Forelimb muscle (tissue), 1 donor: ENCODE results near the gene AQP3. TPM values are rescaled to one million over a fixed set of nuclear protein-coding genes. Genes with fewer than 3 reads are reported as not detected.
"Not testable (repeated sequence)": the region's sequence is repeated elsewhere in the genome, so short reads cannot be mapped to it uniquely, and the experiment has no call there.

Experiments used
- DNase-seq: peaks from one replicate; pipeline ENCODE4 v3.0.0-alpha.2; 2013; ENCODE audit warnings: low read depth
- polyA plus RNA-seq: library from polyadenylated mRNA; unstranded; fragments of 120-200 nt; gene quantifications from one replicate; pipeline ENCODE4 v1.2.1, GENCODE V29; 2013; ENCODE audit not compliant: insufficient read length

AQP3 gene
- polyA plus RNA-seq, 1 donor = 5.3 TPM

DNA sequence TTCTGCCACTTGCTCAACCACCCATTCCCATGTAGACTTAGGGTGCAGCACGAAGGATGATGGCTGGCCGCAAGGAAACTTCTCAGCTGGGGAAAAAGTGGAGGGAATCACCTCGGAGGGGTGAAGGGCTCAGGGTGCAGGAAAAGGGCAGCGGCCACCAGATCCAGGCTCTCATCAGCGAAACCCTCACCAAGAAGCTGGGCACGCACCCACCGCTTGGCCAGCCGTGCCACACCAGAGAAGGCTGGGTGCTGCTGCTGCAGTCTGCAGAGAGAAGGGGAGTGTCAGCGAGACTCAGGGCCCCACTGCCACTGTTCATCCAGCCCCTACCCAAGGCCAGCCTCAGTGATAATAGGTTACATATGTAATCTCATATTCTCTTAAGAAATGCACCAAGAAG lies 17.7 kb upstream of the AQP3 start:
- DNase-seq = no peak

- no peak for DNase-seq
Observed at GRCh38 chr9:33464045-33464636, 16.7 kb upstream of the AQP3 start.

DNA sequence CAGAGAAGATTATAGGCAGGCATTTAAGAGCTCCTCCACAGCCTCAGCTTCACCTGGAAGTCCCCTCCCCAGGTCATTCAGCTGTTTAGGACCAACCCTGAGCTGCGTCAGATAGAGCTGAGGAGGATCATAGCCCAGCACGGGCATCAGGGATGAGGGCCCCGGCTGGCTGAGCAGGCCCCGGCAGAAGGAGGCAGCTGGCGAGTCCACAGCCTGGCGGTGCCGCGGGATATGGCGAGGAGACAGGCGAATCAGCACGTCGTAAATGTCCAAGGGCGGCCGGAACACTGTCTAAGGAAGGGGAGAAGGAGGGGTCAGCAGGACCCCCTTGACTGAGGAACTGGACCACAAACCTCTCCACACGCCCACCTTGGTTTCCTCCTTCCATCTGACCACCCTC lies 15.8 kb upstream of the AQP3 start:
- no peak for DNase-seq

- no peak for DNase-seq
Observed at GRCh38 chr9:33461492-33461891, 14.1 kb upstream of the AQP3 start.

DNA sequence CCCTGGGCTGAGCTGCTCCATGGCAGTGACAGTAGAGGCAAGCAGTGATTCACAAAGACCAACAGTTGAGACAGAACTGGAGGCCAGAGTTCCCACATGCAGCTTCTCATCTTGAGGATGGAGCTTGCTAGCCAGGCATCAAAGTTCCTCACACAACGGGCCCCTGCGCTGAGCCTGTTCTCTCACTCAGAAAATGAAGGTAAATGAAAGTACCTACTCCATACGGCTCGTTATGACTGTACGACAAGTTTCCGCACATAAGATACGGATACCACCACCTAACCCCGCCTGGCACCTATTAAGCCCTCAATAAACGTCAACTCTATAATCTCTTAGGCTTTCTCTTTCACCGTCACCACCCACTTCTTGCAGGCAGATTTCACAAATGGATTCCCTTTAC lies 13.5 kb upstream of the AQP3 start:
- no peak for DNase-seq

- no peak for DNase-seq
Observed at GRCh38 chr9:33459115-33459514, 11.7 kb upstream of the AQP3 start.

DNA sequence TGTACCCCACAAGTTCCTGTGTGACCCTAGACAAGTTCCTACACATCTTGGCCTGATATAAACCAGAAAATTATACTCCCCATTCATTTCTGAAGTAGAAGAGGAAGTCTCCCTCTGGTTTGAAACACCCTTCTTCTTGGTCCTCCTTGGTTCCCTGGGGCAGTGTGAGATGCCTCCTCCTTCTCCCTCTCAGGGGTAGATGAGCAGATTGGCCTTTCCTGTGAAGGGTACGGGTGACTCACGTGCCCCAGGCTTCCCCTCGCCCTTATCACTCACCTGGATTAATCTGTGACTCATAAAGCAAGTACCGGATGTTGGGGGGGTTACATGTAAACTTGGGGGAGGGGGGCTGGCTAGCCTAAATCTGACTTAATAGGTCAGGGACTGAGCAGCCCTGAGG lies 11.1 kb upstream of the AQP3 start:
- DNase-seq = no peak

DNA sequence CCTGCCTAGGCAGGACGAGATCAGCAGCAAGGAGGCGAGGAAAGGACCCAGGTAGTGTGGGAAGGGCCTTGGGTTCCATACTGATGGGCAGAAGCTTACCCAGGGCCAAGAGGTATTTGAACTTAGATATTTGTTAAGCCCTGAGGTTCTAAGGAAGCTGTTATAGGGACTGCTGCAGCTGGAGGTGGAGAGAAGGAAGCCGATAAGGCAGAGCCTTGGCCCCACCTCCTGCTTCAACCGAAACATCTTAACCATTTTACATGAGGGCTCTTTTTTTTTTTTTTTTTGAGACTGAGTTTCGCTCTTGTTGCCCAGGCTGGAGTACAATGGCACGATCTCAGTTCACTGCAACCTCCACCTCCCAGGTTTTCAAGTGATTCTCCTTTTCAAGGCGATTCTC lies 8.6 kb upstream of the AQP3 start:
- DNase-seq = no peak

GRCh38 chr9:33455456-33455855 lies 8.1 kb upstream of the AQP3 start:
- DNase-seq = not testable (repeated sequence)

DNA sequence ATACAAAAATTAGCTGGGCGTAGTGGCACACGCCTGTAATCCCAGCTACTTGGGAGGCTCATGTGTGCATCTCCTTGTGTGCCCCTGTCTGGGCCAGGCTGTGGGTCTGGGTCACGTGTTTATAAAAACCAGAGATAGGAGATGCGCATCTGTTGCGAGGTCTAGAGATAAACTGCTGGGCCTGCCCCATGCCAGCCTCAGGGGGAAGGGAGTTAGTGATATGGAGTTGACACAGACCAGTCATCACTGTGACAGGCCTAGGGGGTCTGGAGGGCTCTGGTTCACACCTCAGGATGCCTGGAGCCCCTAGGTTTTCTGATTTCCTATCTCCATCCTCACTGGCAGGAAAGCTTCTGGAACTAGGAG lies 7.3 kb upstream of the AQP3 start:
- DNase-seq = not testable (repeated sequence)

DNA sequence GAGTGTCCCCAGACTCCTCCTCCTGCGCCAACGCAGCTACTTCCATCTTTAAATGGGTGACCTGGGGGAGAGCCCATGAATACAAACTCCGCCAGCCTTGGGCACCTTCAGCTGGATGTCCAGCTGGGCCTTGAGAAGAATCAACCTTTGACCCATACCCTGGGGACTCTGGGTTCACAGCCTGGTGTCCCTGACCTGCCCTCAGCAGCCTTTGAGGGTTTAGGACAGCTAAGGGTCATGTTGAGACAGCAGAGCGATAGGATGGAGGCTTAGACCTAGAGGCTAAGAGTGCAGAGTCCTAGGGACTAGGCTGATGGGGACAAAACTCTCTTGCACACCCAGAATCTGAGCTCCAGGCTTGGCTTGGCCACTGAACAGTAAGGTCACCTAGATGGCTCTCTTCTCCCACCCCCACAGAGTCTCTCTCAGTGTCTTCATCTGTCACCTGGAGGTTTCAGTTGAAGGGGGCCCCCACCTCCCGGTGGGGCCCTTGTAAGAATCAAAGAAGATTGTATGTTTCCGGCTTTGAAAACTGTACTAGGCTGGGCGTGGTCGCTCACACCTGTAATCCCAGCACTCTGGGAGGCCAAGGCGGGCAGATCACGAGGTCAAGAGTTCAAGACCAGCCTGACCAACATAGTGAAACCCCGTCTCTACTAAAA lies 6.7 kb upstream of the AQP3 start:
- no peak for DNase-seq

DNA sequence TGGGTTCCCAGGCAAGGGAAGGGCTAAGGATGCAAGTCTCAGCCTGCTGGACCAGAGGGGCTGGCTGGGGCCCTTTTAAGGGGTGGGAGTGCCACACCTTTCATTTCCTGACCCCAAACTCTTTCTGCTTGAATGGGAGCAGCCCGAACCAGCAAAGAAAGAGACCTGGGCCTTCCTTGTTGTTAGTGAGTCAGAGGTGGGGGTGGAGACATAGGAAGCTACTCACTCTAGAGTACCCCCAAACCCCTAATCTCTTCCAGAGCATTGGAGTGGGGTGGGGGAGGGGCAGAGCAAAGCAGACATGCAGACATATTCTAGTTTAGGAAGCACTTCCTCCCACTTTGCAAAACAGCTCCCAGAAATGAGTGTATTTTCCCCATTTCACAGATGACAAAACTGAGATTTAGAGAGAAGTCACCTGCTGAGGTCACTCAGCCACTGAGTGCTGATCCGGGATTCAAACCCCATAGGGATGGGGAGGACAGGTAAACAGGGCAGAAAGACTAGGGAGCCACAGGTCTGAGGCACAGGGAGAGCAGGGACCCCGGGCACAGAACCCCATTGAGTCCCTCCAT lies 6.0 kb upstream of the AQP3 start:
- no peak for DNase-seq

DNA sequence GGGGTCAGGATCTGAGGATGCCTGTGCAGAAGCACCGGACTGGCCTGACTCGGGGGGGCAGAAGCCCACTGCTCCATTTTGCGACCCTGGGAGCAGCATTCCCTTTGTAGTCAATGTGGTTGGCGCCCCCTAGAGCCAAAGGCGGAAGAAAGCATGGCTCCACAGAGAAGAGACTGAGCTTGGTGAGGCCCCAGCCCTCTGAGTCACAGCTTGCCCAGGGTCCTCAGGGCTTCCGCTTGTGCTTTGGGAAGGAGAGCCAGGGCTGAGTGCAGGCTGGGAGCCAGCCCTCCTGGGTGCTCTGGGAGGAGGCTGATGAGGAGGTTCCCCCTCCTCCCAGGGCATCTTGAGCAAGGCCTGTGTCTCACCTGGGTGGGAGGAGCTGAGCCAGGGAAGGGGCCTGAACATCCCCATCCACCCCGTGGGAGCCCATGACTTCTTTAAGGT lies 5.5 kb upstream of the AQP3 start:
- no peak for DNase-seq

GRCh38 chr9:33450621-33451146 lies 3.3 kb upstream of the AQP3 start:
- no peak for DNase-seq

- no peak for DNase-seq
Observed at GRCh38 chr9:33449715-33450114, 2.3 kb upstream of the AQP3 start.

DNA sequence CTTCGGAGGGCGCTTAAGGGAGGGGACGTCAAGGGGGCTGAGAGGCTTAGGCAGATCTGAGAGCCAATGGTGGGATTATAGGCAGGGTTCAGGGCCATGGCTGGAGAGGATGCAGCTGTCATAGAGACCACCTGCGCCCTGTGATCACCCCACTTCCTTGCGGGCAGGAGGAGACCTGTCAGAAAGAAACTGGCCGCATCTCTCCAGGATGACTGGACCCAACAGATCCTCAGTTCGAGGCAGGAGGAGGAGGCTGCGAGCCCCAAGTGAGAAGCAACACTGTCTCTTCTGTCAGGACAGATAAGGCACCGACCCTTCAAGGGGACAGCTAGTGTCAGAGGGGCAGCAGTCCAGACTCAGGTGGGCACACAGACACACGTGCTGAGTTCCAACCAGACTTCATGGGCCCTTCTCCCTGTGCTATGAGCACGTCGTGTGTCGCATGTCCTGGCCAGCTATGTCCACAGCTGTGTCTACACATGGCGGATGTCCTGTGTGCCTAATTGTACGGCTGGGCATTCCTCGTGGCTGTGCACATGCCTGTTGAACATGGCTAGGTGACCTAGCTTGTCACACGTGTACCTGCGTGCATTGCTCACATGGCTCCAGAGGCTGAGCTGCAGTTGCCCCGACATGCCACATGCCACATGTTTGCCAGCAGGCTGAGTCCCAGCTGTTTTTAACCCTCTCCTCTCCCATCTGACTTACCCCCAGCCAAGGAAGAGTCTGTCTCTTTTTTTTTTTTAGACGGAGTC lies 583 bp upstream of the AQP3 start:
- no peak for DNase-seq

DNA sequence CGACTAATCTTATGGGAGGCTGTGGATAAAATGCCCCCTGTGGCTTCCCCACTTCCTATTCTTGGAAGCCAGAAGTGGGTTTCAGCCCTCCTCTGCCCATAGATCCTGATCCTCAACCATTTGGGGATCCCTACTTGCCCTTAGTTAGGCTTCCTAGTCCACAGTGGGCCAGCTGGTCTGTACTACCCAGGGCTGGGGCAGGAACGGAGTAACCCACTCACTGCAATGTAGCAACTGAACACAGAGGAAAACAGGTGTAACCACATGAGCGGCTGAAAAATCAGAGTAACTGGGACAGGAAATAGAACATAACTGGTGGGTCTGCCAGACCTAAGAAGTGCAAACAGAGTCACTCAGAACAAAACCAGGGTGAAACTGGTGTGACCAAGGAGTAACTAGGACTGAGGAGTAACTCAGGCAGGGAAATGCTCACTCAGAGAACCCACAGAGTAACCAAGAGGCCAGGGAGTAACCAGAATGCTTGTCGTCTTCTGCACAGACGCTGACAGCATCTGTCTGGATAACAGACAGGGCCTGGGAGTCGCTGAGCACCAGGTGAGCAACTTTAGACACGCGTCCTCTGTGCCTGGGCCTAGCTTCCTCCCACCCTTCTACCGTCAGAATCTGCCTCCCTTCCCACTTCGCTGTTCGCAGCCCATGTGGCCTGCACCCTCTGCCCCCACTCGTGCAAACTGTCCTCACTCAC lies 1.0 kb downstream of the AQP3 start:
- no peak for DNase-seq

GRCh38 chr9:33445389-33446239 lies 1.8 kb downstream of the AQP3 start:
- no peak for DNase-seq

GRCh38 chr9:33443464-33444154 lies 3.8 kb downstream of the AQP3 start:
- DNase-seq = no peak

DNA sequence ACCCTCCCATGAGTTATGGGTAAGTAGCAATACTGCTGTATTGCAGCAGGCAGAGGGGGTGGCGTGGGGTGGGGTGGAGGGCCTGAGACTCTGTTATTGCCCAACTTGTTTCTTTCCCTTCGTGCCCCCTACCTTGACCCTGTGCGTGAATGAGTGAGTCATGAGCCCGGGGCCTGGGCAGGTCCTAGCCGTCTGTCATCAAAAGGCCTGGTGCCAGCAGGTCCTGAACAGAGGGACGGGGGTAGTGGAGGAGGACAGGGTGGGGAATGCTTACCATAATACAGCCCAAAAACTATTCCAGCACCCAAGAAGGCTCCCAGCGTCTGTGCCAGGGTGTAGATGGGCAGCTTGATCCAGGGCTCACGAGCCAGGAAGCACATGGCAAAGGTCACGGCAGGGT lies 4.3 kb downstream of the AQP3 start:
- no peak for DNase-seq
